Kidney epithelial cell (primary cell): ENCODE results near the gene SMYD1. TPM values are rescaled to one million over a fixed set of nuclear protein-coding genes. Genes with fewer than 3 reads are reported as not detected.
"Not testable (repeated sequence)": the region's sequence is repeated elsewhere in the genome, so short reads cannot be mapped to it uniquely, and the experiment has no call there.

ENCODE experiments used
- DNase-seq: peaks from one replicate; pipeline ENCODE4 v3.0.0-alpha.2; 2010; ENCODE audit warnings: low read depth
- H3K27me3 ChIP-seq: 2 replicates; pipeline ENCODE4 v1.6.0; 2011; ENCODE audit warnings: low read length; ENCODE audit not compliant: control insufficient read depth, insufficient read depth
- H3K36me3 ChIP-seq: 2 replicates; pipeline ENCODE4 v1.5.1; 2011; ENCODE audit warnings: low read length; ENCODE audit not compliant: control insufficient read depth, insufficient read depth
- H3K4me3 ChIP-seq: 2 replicates; pipeline ENCODE4 v1.5.1; 2011; ENCODE audit warnings: low read depth, mild to moderate bottlenecking, control low read depth, low read length
- total RNA-seq: library from RNA; depleted of rRNA; stranded (reverse); fragments of >200 nt; gene quantifications from 2 replicates; pipeline ENCODE4 v1.2.3, GENCODE V29; 2015
- TF ChIP-seq, protein P1 (sequence below): IDR thresholded peaks from 2 replicates; pipeline ENCODE4 v1.5.1; 2011; ENCODE audit warnings: mild to moderate bottlenecking, moderate library complexity, low read length, control low read depth, inconsistent platforms; ENCODE audit not compliant: insufficient read depth, poor library complexity, severe bottlenecking

The SMYD1 gene
- total RNA-seq, 1 donor from 2014 or later, result not detected

DNA sequence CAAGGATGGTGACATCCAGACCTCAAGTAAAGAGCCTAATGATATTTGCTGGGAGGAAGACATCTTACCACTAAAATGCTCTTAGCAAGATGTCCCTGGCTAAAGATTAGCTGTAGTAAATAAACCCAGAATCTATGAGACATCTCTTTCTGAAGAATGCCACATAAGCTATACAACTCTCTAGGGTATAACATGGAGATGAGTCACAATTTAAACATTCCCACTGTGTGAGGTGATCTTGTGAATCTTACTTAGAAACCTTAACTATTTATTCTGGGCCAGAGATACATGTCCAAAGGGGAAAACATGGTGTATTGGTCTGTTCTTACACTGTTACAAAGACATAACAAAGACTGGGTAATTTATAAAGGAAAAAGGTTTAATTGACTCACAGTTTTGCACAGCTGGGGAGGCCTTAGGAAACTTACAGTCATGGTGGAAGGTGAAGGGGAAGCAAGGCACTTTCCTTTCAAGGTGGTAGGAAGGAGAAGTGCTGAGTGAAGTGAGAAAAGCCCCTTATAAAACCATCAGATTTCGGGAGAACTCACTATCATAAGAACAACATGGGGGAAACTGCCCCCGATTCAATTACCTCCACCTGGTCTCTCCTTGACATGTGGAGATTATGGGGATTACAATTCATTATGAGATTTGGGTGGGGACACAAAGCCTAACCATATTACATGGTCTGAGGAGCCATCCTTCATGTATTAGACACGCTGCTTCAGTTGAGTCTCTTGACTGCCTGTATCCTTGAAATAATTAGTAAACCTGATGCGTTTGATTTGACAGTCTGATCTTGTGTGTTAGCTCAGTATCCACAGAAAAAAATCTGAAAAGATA lies 29.1 kb upstream of the SMYD1 start:
- Histone ChIP-seq H3K4me3 (no peak overlapping the region), H3K36me3 (no peaks in the 10 kb centered on the region), H3K27me3 (no peaks in the 10 kb centered on the region)
- peak; percentile 89 for DNase-seq
- TF ChIP-seq, protein P1, sequence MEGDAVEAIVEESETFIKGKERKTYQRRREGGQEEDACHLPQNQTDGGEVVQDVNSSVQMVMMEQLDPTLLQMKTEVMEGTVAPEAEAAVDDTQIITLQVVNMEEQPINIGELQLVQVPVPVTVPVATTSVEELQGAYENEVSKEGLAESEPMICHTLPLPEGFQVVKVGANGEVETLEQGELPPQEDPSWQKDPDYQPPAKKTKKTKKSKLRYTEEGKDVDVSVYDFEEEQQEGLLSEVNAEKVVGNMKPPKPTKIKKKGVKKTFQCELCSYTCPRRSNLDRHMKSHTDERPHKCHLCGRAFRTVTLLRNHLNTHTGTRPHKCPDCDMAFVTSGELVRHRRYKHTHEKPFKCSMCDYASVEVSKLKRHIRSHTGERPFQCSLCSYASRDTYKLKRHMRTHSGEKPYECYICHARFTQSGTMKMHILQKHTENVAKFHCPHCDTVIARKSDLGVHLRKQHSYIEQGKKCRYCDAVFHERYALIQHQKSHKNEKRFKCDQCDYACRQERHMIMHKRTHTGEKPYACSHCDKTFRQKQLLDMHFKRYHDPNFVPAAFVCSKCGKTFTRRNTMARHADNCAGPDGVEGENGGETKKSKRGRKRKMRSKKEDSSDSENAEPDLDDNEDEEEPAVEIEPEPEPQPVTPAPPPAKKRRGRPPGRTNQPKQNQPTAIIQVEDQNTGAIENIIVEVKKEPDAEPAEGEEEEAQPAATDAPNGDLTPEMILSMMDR, result no peak

DNA sequence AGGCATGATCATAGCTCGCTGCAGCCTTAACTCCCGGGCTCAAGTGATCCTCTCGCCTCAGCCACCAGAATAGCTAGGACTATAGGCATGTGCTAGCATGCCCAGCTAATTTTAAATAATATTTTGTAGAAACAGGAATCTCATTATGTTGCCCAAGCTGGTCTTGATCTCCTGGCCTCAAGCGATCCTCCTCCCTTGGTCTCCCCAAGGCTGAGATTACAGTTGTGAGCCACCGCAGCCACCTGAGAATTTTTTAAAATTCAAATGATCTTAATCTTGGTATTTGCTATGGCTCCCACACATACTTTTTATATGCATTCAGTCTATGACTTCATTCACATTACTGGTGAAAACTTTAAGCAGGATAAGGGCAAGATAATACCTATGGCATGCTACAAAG lies 25.1 kb upstream of the SMYD1 start:
- Histone ChIP-seq H3K27me3 (no peaks in the 10 kb centered on the region), H3K4me3 (no peak overlapping the region), H3K36me3 (no peaks in the 10 kb centered on the region)
- TF ChIP-seq, protein P1, result no peak
- no peak for DNase-seq

DNA sequence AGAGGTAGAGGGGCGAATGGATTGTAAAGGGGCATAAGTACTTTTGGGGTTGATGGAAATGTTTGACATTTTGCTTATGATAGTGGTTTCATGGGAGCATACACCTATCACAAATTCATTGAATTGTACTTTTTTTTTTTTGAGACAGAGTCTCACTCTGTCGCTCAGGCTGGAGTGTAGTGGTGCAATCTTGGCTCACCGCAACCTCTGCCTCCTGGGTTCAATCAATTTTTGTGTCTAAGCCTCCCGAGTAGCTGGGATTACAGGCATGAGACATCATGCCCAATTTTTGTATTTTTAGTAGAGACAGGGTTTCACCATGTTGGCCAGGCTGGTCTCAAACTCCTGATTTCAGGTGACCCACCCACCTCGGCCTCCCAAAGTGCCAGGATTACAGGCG lies 22.1 kb upstream of the SMYD1 start:
- not testable (repeated sequence) for H3K27me3 ChIP-seq, DNase-seq, H3K36me3 ChIP-seq, H3K4me3 ChIP-seq

DNA sequence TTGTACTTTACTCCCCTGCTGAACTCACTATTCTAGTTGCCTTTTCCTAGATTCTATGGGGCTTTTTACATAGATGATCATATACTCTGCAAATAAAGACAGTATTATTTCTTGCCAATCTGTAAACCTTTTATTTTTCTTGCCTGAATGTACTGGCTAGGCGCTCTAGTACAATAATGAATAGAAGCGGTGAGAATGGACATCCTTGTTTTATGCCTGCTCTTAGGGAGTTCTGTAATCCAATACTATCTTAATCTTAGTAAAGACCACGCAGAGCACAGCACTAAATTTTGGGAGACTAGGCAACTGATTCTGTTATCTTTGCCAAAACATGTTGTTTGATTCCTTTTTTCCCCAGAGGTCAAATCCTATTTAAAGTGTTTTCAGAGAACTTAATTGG lies 19.1 kb upstream of the SMYD1 start:
- Histone ChIP-seq H3K4me3 (no peak overlapping the region), H3K27me3 (no peaks in the 10 kb centered on the region), H3K36me3 (no peaks in the 10 kb centered on the region)
- TF ChIP-seq, protein P1, result no peak
- no peak for DNase-seq

DNA sequence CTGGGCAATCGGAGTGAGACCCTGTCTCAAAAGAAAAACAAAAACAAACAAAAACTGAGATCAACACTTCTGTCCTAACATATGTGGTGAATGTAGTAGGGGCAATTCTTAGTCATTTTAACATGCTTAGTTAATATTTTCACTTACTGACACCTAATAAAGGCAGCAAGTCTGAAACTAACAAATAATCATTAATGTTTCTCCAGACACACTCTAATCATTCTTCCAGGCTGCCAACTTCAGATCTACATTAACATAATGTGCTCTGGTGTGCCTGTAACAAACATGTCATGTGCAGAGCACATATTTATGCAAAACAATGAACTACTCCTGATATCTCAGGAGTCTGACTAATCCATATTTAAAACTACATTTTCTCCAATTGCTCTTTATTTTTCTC lies 18.0 kb upstream of the SMYD1 start:
- DNase-seq, result no peak
- no peak overlapping the region for H3K4me3 ChIP-seq
- no peaks in the 10 kb centered on the region for H3K36me3 ChIP-seq
- TF ChIP-seq, protein P1, result no peak
- no peaks in the 10 kb centered on the region for H3K27me3 ChIP-seq

DNA sequence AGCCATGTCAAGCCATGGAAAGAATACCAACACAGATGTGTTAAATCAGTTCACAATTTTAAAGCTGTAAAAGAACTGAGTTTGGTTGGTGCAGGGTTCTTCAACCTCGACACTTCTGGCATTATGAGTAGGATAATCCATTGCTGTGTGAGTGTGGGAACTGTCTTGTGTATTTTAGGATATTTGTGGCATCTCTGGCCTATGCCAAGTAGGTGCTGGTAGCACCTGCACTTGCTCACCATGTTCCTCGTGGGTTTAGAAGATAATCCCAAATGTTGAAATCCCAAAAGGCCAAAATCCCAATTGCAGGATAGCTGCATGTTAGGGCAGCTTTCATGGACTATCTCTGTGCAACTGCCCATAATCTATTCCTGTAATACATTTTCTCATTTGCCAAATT lies 15.8 kb upstream of the SMYD1 start:
- DNase-seq, result no peak
- Histone ChIP-seq H3K4me3 (no peak overlapping the region), H3K36me3 (no peaks in the 10 kb centered on the region), H3K27me3 (no peaks in the 10 kb centered on the region)
- TF ChIP-seq, protein P1, result no peak
